Body of pancreas (tissue), 4 donors: ENCODE data around the gene FOXI2. TPM values are rescaled to one million over a fixed set of nuclear protein-coding genes. Genes with fewer than 3 reads are reported as not detected.

Experiments
- ATAC-seq: fragments of 150-250 bp; one replicate; pipeline ENCODE4 v1.9.1; 2016
- DNase-seq, 4 donors: peaks; one replicate each; pipeline ENCODE4 v3.0.0-alpha.2; 2019
- H3K27ac ChIP-seq, 4 donors: fragments of 200-600 bp; sonication (generic); 1 replicate in 3 of 4; 2 replicates in 1 of 4; pipeline versions ENCODE4 v1.5.1 to v1.6.1; 2016 to 2019; ENCODE audit warnings: mild to moderate bottlenecking in 1 of 4, mixed read lengths in 1 of 4, moderate library complexity in 1 of 4
- H3K27me3 ChIP-seq, 2 donors: fragments of 200-600 bp; sonication (generic); one replicate each; pipeline ENCODE4 v1.6.0; 2016; ENCODE audit warnings: mild to moderate bottlenecking in 1 of 2
- H3K36me3 ChIP-seq, 2 donors: fragments of 200-600 bp; sonication (generic); replicated peaks in 1 of 2; 2 replicates each; pipeline ENCODE4 v1.5.1; 2016; ENCODE audit warnings: low read depth in 2 of 2; ENCODE audit not compliant: insufficient read depth in 1 of 2
- H3K4me1 ChIP-seq: fragments of 200-600 bp; sonication (generic); one replicate; pipeline ENCODE4 v1.6.0; 2016
- H3K4me3 ChIP-seq, 2 donors: fragments of 200-600 bp; sonication (generic); 1 replicate in 1 of 2; 2 replicates in 1 of 2; pipeline ENCODE4 v1.5.1; 2016 to 2019
- H3K9me3 ChIP-seq, 3 donors: fragments of 200-600 bp; sonication (generic); 1 replicate in 2 of 3; 2 replicates in 1 of 3; pipeline ENCODE4 v1.5.1; 2016
- CTCF ChIP-seq, 7 experiments: fragments of 450-650 bp in 4 of 7; fragments of 200-600 bp in 3 of 7; sonication (generic) in 3 of 7; IDR thresholded peaks; one replicate each; pipeline ENCODE4 v1.5.1; 2016 to 2019; ENCODE audit warnings: antibody characterized with exemption in 7 of 7
- POLR2A ChIP-seq, 3 donors: fragments of 450-650 bp; IDR thresholded peaks; one replicate each; pipeline ENCODE4 v1.6.1; 2016; ENCODE audit warnings: antibody characterized with exemption in 3 of 3, mild to moderate bottlenecking in 2 of 3
- WGBS, 2 donors: methylation state at CpG; one replicate each; pipeline ENCODE4 v1.1.5; 2017; 5-methylcytosine and 5-hydroxymethylcytosine counted together
- intact Hi-C: fragments of 100-400 bp; cut with DNase I; formaldehyde crosslinking; loops from one replicate; pipeline ENCODE4 v1.15.1; 2023
- total RNA-seq, 2 donors: library from RNA; depleted of rRNA; stranded (reverse); fragments of >200 nt; gene quantifications; one replicate each; pipeline ENCODE4 v1.1.0, GENCODE V29; 2016

FOXI2 gene
- total RNA-seq, 2 donors from 2014 or later, result not detected

GRCh38 chr10:127740596-127740995 lies 3.6 kb downstream of the FOXI2 start:
- 57 to 70% methylated on average over 5 of the region's 5 CpGs for WGBS, 2 donors
- ATAC-seq, result no peak

GRCh38 chr10:127743205-127743604 lies 6.2 kb downstream of the FOXI2 start:
- no peak for DNase-seq
- Histone ChIP-seq H3K4me3 (no peak overlapping the region), H3K27me3 (peaks cover 0 to 11% of the 10 kb centered on the region in 2 donors), H3K36me3 (no peaks in the 10 kb centered on the region), H3K9me3 (no peaks in the 10 kb centered on the region), H3K4me1 (peaks cover 8% of the 10 kb centered on the region), H3K27ac (no peak overlapping the region)
- no peak for TF ChIP-seq POLR2A (IDR thresholded peaks at IDR 0.05)
- TF ChIP-seq CTCF (IDR thresholded peaks at IDR 0.05), result no peak
- intact Hi-C loops, result no loop called here
- WGBS, 2 donors, result 28 to 29% methylated on average over 3 of the region's 3 CpGs
- ATAC-seq, result no peak

More at GRCh38 chr10:127740596-127740995, 3.6 kb downstream of the FOXI2 start:
- Histone ChIP-seq H3K4me1 (peaks cover 25% of the 10 kb centered on the region), H3K36me3 (no peaks in the 10 kb centered on the region), H3K27me3 (peaks cover 0 to 14% of the 10 kb centered on the region in 2 donors), H3K4me3 (no peak overlapping the region), H3K27ac (no peak overlapping the region), H3K9me3 (no peaks in the 10 kb centered on the region)
- no peak for DNase-seq
- intact Hi-C loops, result no loop called here
- TF ChIP-seq CTCF (IDR thresholded peaks at IDR 0.05), result no peak
- TF ChIP-seq POLR2A (IDR thresholded peaks at IDR 0.05), result no peak

- 62 to 66% methylated on average over 9 of the region's 9 CpGs for WGBS, 2 donors
- intact Hi-C loops, result no loop called here
- H3K27ac ChIP-seq, result no peak overlapping the region
- H3K27me3 ChIP-seq, result no peaks in the 10 kb centered on the region
- H3K9me3 ChIP-seq, result no peaks in the 10 kb centered on the region
- no peaks in the 10 kb centered on the region for H3K4me1 ChIP-seq
- no peaks in the 10 kb centered on the region for H3K36me3 ChIP-seq
- no peak for DNase-seq
- H3K4me3 ChIP-seq, result no peak overlapping the region
- ATAC-seq, result no peak
- TF ChIP-seq CTCF (IDR thresholded peaks at IDR 0.05) (no peak), POLR2A (IDR thresholded peaks at IDR 0.05) (no peak)
These were observed 8.0 kb downstream of the FOXI2 start for GRCh38 chr10:127744956-127745355.

GRCh38 chr10:127745861-127746260 lies 8.9 kb downstream of the FOXI2 start:
- no peak for TF ChIP-seq POLR2A (IDR thresholded peaks at IDR 0.05)
- TF ChIP-seq CTCF (IDR thresholded peaks at IDR 0.05), result no peak
- Histone ChIP-seq H3K27ac (no peak overlapping the region), H3K4me1 (no peaks in the 10 kb centered on the region), H3K36me3 (no peaks in the 10 kb centered on the region), H3K27me3 (no peaks in the 10 kb centered on the region), H3K4me3 (no peak overlapping the region), H3K9me3 (no peaks in the 10 kb centered on the region)
- 55 to 58% methylated on average over 6 of the region's 6 CpGs for WGBS, 2 donors
- DNase-seq (no peak), ATAC-seq (no peak)
- intact Hi-C loops, result no loop called here

GRCh38 chr10:127755753-127756152 lies 18.8 kb downstream of the FOXI2 start:
- Histone ChIP-seq H3K4me1 (no peaks in the 10 kb centered on the region), H3K9me3 (no peaks in the 10 kb centered on the region), H3K27me3 (no peaks in the 10 kb centered on the region), H3K4me3 (no peak overlapping the region), H3K27ac (no peak overlapping the region), H3K36me3 (no peaks in the 10 kb centered on the region)
- no peak for ATAC-seq
- intact Hi-C loops, result no loop called here
- DNase-seq, result peak in 1 of 4 donors; percentile 14
- no peak for TF ChIP-seq POLR2A (IDR thresholded peaks at IDR 0.05)
- no peak for TF ChIP-seq CTCF (IDR thresholded peaks at IDR 0.05)
- WGBS, 2 donors, result 48 to 54% methylated on average over 3 of the region's 3 CpGs
